Bone marrow (tissue), 2 donors: ENCODE data around the gene HLA-DQA2.
"Not testable (repeated sequence)": the region's sequence is repeated elsewhere in the genome, so short reads cannot be mapped to it uniquely, and the experiment has no call there.

Experiments used
- DNase-seq, 2 donors: peaks; one replicate each; lab custom pipeline; 2025; lab: John Stamatoyannopoulos, UW

The HLA-DQA2 gene

DNA sequence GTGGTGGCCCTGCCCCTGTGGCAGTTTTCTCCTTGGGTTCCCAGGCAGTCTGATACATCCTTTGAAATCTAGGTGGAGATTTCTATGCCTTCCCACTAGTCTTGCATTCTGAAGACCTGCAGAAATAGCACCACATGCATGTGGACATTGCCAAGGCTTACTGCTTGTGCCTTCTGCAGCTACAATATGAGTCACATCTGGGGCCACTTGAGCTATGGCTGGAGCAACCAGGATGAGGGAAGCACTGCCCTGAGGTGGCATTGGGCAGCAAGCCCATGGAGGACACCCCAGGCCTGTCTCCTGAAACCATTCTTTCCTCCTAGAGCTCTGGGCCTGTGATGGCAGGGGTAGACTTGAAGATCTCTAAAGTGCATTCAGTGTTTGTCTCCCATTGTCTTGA is 37.8 kb downstream of the HLA-DQA2 start:
- no peak for DNase-seq

DNA sequence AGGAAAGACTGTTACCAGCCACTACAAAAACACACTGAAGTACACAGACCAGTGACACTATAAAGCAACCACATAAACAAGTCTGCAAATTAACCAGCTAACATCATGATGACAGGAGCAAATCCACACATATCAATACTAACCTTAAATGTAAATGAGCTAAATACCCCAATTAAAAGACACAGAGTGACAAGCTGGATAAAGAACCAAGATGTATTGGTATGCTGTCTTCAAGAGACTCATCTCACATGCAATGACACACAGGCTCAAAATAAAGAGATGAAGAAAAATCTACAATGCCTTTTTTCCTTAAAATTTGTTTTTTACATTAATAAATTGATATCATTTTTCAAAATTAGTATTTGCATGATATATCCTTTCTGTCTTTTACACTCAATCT is 41.7 kb downstream of the HLA-DQA2 start:
- DNase-seq, result not testable (repeated sequence)

- DNase-seq, result peak in 1 of 2 donors; percentile 68
Observed at GRCh38 chr6:32785781-32786533, 44.8 kb downstream of the HLA-DQA2 start.

DNA sequence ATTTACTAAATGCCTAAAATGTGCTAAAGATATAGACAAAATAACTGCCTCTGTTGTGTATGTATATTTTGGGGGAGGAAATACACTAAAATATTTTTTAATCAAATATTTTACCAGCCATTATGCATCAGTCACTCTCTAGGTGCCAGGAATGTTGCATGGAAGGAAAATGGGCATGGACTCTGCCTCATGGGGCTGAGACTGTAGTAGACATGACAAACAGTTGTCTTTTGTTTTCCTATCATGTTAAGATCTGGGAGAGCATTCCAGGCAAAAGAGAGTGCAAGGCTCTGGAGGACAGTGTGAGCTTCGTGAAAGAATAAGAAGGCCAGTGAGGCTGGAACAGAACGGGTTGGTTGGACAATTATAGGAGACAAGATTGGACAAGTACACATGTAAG is 49.1 kb downstream of the HLA-DQA2 start:
- no peak for DNase-seq

DNA sequence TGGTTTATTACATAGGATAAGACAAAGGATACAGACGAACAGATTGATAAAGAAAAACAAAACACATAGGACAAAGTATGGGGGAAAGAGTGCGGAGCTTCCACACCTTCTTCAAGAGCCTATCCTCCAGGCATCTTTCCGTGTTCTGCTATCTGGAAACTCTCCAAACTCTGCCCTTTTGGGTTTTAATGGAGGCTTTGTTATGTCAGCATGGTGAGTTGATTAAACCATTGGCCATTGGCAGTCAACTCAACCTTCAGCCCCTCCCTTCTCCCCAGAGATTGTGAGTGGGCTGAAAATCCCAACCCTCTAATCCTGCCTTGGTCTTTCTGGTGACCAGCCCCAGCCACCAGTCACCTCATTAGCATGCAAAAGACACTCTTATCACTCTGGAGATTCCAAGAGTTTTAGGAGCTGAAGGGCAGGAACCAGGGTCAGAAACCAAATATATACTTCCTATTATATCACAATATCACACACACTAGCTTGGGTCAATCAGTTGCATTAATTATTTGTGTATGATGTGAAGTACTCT is 51.8 kb downstream of the HLA-DQA2 start:
- no peak for DNase-seq

DNA sequence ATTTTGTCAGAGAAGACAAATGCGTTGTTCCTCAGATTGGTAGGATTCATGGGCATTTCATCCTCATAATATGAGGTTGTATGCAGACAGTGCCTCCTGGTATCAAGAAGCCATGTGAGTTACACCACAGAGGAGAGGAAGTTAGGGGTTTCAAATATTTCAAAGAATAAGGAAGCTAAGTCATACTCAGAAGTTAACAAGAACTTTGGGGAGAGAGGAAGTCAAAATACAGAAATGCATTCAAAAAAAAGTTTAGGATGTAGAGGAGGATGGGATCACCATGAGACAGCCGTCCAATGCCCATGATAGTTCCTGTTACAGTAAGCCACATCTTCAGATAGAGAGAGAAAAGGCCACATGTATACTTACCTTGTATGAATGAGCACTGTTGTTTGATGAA is 53.3 kb downstream of the HLA-DQA2 start:
- DNase-seq, result peak in 1 of 2 donors; percentile 77
